ENCODE data around the gene TNFRSF1B. TPM values are rescaled to one million over a fixed set of nuclear protein-coding genes. Genes with fewer than 3 reads are reported as not detected.

The TNFRSF1B gene
- total and polyA plus RNA-seq, 9 of the 15 experiments (the other 6 are each of a cell fraction or from before 2014, with no cell fraction given): 8.8 to 91.3 (median 36.0) TPM

- in situ Hi-C loops (cut with MboI): no loop called here
- Histone ChIP-seq H3K4me1 (replicated peaks in 1 of 2; ENCODE audit: control insufficient read depth in 2 of 2, insufficient read depth in 2 of 2, low read length in 2 of 2) (peaks cover 7 to 21% of the 10 kb centered on the region in 2 experiments), H2AFZ (ENCODE audit: low read depth, low read length) (no peak overlapping the region), H4K20me1 (replicated peaks; ENCODE audit: control insufficient read depth, insufficient read depth, low read length) (0 out of 2 replicates have a peak, but pooled peaks cover 2% of the 10 kb centered on the region), H3K9ac (ENCODE audit: insufficient read depth in 1 of 2, low read depth in 2 of 2, low read length in 2 of 2) (no peak overlapping the region), H3K36me3 (ENCODE audit: control insufficient read depth, insufficient read depth, low read length) (peaks cover 74% of the 10 kb centered on the region), H3K79me2 (ENCODE audit: control insufficient read depth, insufficient read depth, low read length) (no peaks in the 10 kb centered on the region), H3K27me3 (ENCODE audit: control insufficient read depth in 2 of 2, insufficient read depth in 2 of 2, low read length in 2 of 2) (no peaks in the 10 kb centered on the region), H3K4me2 (ENCODE audit: insufficient read depth, low read length) (no peak overlapping the region), H3K27ac (ENCODE audit: extremely low read depth, low read depth, low read length) (no peak overlapping the region), H3K9me3 (replicated peaks; ENCODE audit: control insufficient read depth, insufficient read depth, low read depth, low read length) (no peaks in the 10 kb centered on the region), H3K4me3 (no peak overlapping the region), H3K9me1 (ENCODE audit: control insufficient read depth, insufficient read depth, low read length) (peaks cover 8% of the 10 kb centered on the region)
- no peak for FAIRE-seq
- 90% methylated on average over 20 of the region's 20 CpGs for WGBS (ENCODE audit: insufficient coverage, low coverage, missing lambda C conversion rate)
- DNase-seq (ENCODE audit: extremely low read depth in 1 of 4, low spot score in 3 of 4): no peak
- ATAC-seq: no peak
- intact Hi-C loops (cut with micrococcal nuclease): no loop called here
- ChIA-PET CTCF (ENCODE audit: low intra/inter-chr PET ratio) (interaction anchor here (0.6 to 1.6 kb wide), 2 partner anchors 72 to 365 kb away, joined by 3 to 5 read pairs; no protein-coding TSS in a partner anchor), POLR2A (no interaction called here)
- BruUV-seq (replicated peaks): no TSS peak
- TF ChIP-seq POLR3G (IDR thresholded peaks at IDR 0.05; ENCODE audit: extremely low read depth, insufficient read length, insufficient replicate concordance) (no peak), REST (IDR thresholded peaks at IDR 0.05; ENCODE audit: borderline replicate concordance) (peak; percentile 12; the same call in 1 of the 2 replicates), REST (CRISPR knock-in tag; IDR thresholded peaks at IDR 0.05; ENCODE audit: low read depth) (no peak), ZNF717 (CRISPR knock-in tag; IDR thresholded peaks at IDR 0.05) (no peak), SMARCB1 (IDR thresholded peaks at IDR 0.05; ENCODE audit: insufficient read length, low read depth) (no peak), RFX1 (IDR thresholded peaks at IDR 0.05) (no peak), ZNF699 (CRISPR knock-in tag; IDR thresholded peaks at IDR 0.05; ENCODE audit: insufficient replicate concordance) (no peak), CTCF (IDR thresholded peaks at IDR 0.05 in 2 of 3, conservative IDR thresholded peaks at IDR 0.05 in 1 of 3; ENCODE audit: insufficient read depth in 2 of 3, low read depth in 1 of 3, low read length in 3 of 3) (peak; percentile 24 to 36 (median 31); a peak in 5 of 6 replicates), ZNF280B (CRISPR knock-in tag; IDR thresholded peaks at IDR 0.05) (no peak), KLF1 (tag; IDR thresholded peaks at IDR 0.05) (no peak)
These were observed 30.1 kb downstream of the TNFRSF1B start for GRCh38 chr1:12196641-12197482.
